ENCODE results near the gene TANC1. TPM values are rescaled to one million over a fixed set of nuclear protein-coding genes. Genes with fewer than 3 reads are reported as not detected.

The TANC1 gene
- total RNA-seq, 1 donor from 2014 or later, result 45.0 TPM

GRCh38 chr2:159136391-159136790 lies 168.0 kb downstream of the TANC1 start:
- peak overlapping the region; percentile 80 for H3K4me2 ChIP-seq (ENCODE audit: low read length)

GRCh38 chr2:159137511-159138241 lies 169.2 kb downstream of the TANC1 start:
- H3K9me3 ChIP-seq (ENCODE audit: insufficient read depth, low read depth, low read length), result no peaks in the 10 kb centered on the region
- no peaks in the 10 kb centered on the region for H3K9me3 Mint-ChIP-seq (ENCODE audit: unreplicated experiment)
- peak overlapping the region; percentile 80 for H3K4me2 ChIP-seq (ENCODE audit: low read length)
- H2AFZ ChIP-seq (ENCODE audit: low read depth, low read length), result no peak overlapping the region
- no peaks in the 10 kb centered on the region for H3K36me3 ChIP-seq (ENCODE audit: insufficient read depth, low read length)
- H3K36me3 Mint-ChIP-seq (ENCODE audit: low read depth, unreplicated experiment), result peaks cover 1% of the 10 kb centered on the region
- peaks cover 62% of the 10 kb centered on the region for H3K4me1 ChIP-seq (ENCODE audit: insufficient read depth, low read length)
- FAIRE-seq, result peak; percentile 26
- H3K27me3 Mint-ChIP-seq (ENCODE audit: low read depth, unreplicated experiment), result no peaks in the 10 kb centered on the region
- H3K27ac Mint-ChIP-seq (ENCODE audit: unreplicated experiment), result peak overlapping the region; percentile 54
- H3K9ac ChIP-seq (ENCODE audit: low read length), result peak overlapping the region; percentile 94
- H3K4me3 ChIP-seq (ENCODE audit: insufficient read depth, low read depth, low read length), result no peak overlapping the region
- peak overlapping the region; percentile 100 for H3K27ac ChIP-seq (ENCODE audit: low read depth, low read length)
- no peaks in the 10 kb centered on the region for H4K20me1 ChIP-seq (ENCODE audit: insufficient read depth, low read length)
- H3K4me3 Mint-ChIP-seq (ENCODE audit: unreplicated experiment), result no peak overlapping the region
- peaks cover 60% of the 10 kb centered on the region for H3K4me1 Mint-ChIP-seq (ENCODE audit: low read depth, unreplicated experiment)
- no peaks in the 10 kb centered on the region for H3K27me3 ChIP-seq (ENCODE audit: insufficient read depth, low read length)
- no peak for DNase-seq (ENCODE audit: low read depth)
- TF ChIP-seq EZH2 (IDR thresholded peaks at IDR 0.05; ENCODE audit: insufficient read depth, low read length) (no peak), CTCF (IDR thresholded peaks at IDR 0.05; ENCODE audit: insufficient read depth, low read depth, low read length) (no peak)
- peaks cover 46% of the 10 kb centered on the region for H3K79me2 ChIP-seq (ENCODE audit: insufficient read depth, low read length)

More at GRCh38 chr2:159136391-159136790, 168.0 kb downstream of the TANC1 start:
- peak overlapping the region; percentile 45 for H3K4me3 ChIP-seq (ENCODE audit: insufficient read depth, low read depth, low read length)
- Mint-ChIP-seq H3K27me3 (ENCODE audit: low read depth, unreplicated experiment) (no peaks in the 10 kb centered on the region), H3K9me3 (ENCODE audit: unreplicated experiment) (no peaks in the 10 kb centered on the region), H3K36me3 (ENCODE audit: low read depth, unreplicated experiment) (no peaks in the 10 kb centered on the region), H3K27ac (ENCODE audit: unreplicated experiment) (peak overlapping the region; percentile 90), H3K4me3 (ENCODE audit: unreplicated experiment) (no peak overlapping the region), H3K4me1 (ENCODE audit: low read depth, unreplicated experiment) (peaks cover 70% of the 10 kb centered on the region)
- peak overlapping the region; percentile 94 for H3K9ac ChIP-seq (ENCODE audit: low read length)
- FAIRE-seq (no peak), DNase-seq (ENCODE audit: low read depth) (no peak)
- no peaks in the 10 kb centered on the region for H3K9me3 ChIP-seq (ENCODE audit: insufficient read depth, low read depth, low read length)
- peaks cover 74% of the 10 kb centered on the region for H3K4me1 ChIP-seq (ENCODE audit: insufficient read depth, low read length)
- H2AFZ ChIP-seq (ENCODE audit: low read depth, low read length), result no peak overlapping the region
- peak overlapping the region; percentile 100 for H3K27ac ChIP-seq (ENCODE audit: low read depth, low read length)
- peaks cover 43% of the 10 kb centered on the region for H3K79me2 ChIP-seq (ENCODE audit: insufficient read depth, low read length)
- no peaks in the 10 kb centered on the region for H4K20me1 ChIP-seq (ENCODE audit: insufficient read depth, low read length)
- no peak for TF ChIP-seq EZH2 (IDR thresholded peaks at IDR 0.05; ENCODE audit: insufficient read depth, low read length)
- no peak for TF ChIP-seq CTCF (IDR thresholded peaks at IDR 0.05; ENCODE audit: insufficient read depth, low read depth, low read length)
- no peaks in the 10 kb centered on the region for H3K36me3 ChIP-seq (ENCODE audit: insufficient read depth, low read length)
- no peaks in the 10 kb centered on the region for H3K27me3 ChIP-seq (ENCODE audit: insufficient read depth, low read length)

GRCh38 chr2:159138642-159139182 lies 170.3 kb downstream of the TANC1 start:
- Histone ChIP-seq H4K20me1 (ENCODE audit: insufficient read depth, low read length) (no peaks in the 10 kb centered on the region), H3K27me3 (ENCODE audit: insufficient read depth, low read length) (no peaks in the 10 kb centered on the region), H3K4me1 (ENCODE audit: insufficient read depth, low read length) (peaks cover 58% of the 10 kb centered on the region), H3K4me3 (ENCODE audit: insufficient read depth, low read depth, low read length) (no peak overlapping the region), H3K36me3 (ENCODE audit: insufficient read depth, low read length) (no peaks in the 10 kb centered on the region), H3K79me2 (ENCODE audit: insufficient read depth, low read length) (peaks cover 42% of the 10 kb centered on the region), H3K9me3 (ENCODE audit: insufficient read depth, low read depth, low read length) (no peaks in the 10 kb centered on the region), H3K9ac (ENCODE audit: low read length) (peak overlapping the region; percentile 34), H2AFZ (ENCODE audit: low read depth, low read length) (no peak overlapping the region), H3K27ac (ENCODE audit: low read depth, low read length) (peak overlapping the region; percentile 100), H3K4me2 (ENCODE audit: low read length) (peak overlapping the region; percentile 31)
- H3K9me3 Mint-ChIP-seq (ENCODE audit: unreplicated experiment), result no peaks in the 10 kb centered on the region
- H3K4me1 Mint-ChIP-seq (ENCODE audit: low read depth, unreplicated experiment), result peaks cover 55% of the 10 kb centered on the region
- peaks cover 1% of the 10 kb centered on the region for H3K36me3 Mint-ChIP-seq (ENCODE audit: low read depth, unreplicated experiment)
- FAIRE-seq (no peak), DNase-seq (ENCODE audit: low read depth) (peak; percentile 45)
- no peak overlapping the region for H3K4me3 Mint-ChIP-seq (ENCODE audit: unreplicated experiment)
- no peaks in the 10 kb centered on the region for H3K27me3 Mint-ChIP-seq (ENCODE audit: low read depth, unreplicated experiment)
- peak overlapping the region; percentile 23 for H3K27ac Mint-ChIP-seq (ENCODE audit: unreplicated experiment)
- no peak for TF ChIP-seq CTCF (IDR thresholded peaks at IDR 0.05; ENCODE audit: insufficient read depth, low read depth, low read length)
- no peak for TF ChIP-seq EZH2 (IDR thresholded peaks at IDR 0.05; ENCODE audit: insufficient read depth, low read length)

All from astrocyte (in vitro differentiated cells and primary cell).